DOHH2 (cell line): ENCODE measurements around the gene CLEC4E.

Source experiments
- H3F3A ChIP-seq: fragments of 200-600 bp; sonication (generic), shearing (Covaris generic); 2 replicates; pipeline ENCODE4 v1.6.0; 2016; ENCODE audit warnings: antibody characterized with exemption, mild to moderate bottlenecking; ENCODE audit not compliant: control insufficient read depth, insufficient read depth
- H3K27ac ChIP-seq: fragments of 200-600 bp; sonication (generic); 2 replicates; pipeline ENCODE4 v1.5.1; 2014; ENCODE audit warnings: low read depth, mild to moderate bottlenecking, low read length, moderate library complexity
- H3K27me3 ChIP-seq: fragments of 200-600 bp; sonication (generic); 2 replicates; pipeline ENCODE4 v1.6.1; 2014; ENCODE audit warnings: mild to moderate bottlenecking, low read length, mixed read lengths; ENCODE audit not compliant: control insufficient read depth
- H3K36me3 ChIP-seq: fragments of 200-600 bp; sonication (generic); 2 replicates; pipeline ENCODE4 v1.6.1; 2014; ENCODE audit warnings: mild to moderate bottlenecking, low read length, moderate library complexity, mixed read lengths; ENCODE audit not compliant: control insufficient read depth
- H3K4me1 ChIP-seq: fragments of 200-600 bp; sonication (generic); 2 replicates; pipeline ENCODE4 v1.6.1; 2014; ENCODE audit warnings: mild to moderate bottlenecking, low read length, mixed read lengths; ENCODE audit not compliant: control insufficient read depth
- H3K4me2 ChIP-seq: fragments of 200-600 bp; sonication (generic); 2 replicates; pipeline ENCODE4 v1.6.0; 2014; ENCODE audit warnings: mild to moderate bottlenecking, low read length, moderate library complexity
- H3K4me3 ChIP-seq: fragments of 200-600 bp; sonication (generic); 2 replicates; pipeline ENCODE4 v1.5.1; 2014; ENCODE audit warnings: mild to moderate bottlenecking, low read length, mixed read lengths
- H3K79me2 ChIP-seq: fragments of 200-600 bp; sonication (generic); 2 replicates; pipeline ENCODE4 v1.6.1; 2014; ENCODE audit warnings: mild to moderate bottlenecking, low read length, mixed read lengths; ENCODE audit not compliant: control insufficient read depth
- H3K9me2 ChIP-seq: fragments of 200-600 bp; sonication (generic); replicated peaks from 2 replicates; pipeline ENCODE4 v1.6.1; 2014; ENCODE audit warnings: mild to moderate bottlenecking, low read length, mixed read lengths; ENCODE audit not compliant: control insufficient read depth
- H3K9me3 ChIP-seq: fragments of 200-600 bp; sonication (generic); 2 replicates; pipeline ENCODE4 v1.6.1; 2014; ENCODE audit warnings: antibody characterized with exemption, low read length, mixed read lengths; ENCODE audit not compliant: control insufficient read depth, insufficient read depth
- H4K20me1 ChIP-seq: fragments of 200-600 bp; sonication (generic); 2 replicates; pipeline ENCODE4 v1.6.0; 2014; ENCODE audit warnings: low read depth, mild to moderate bottlenecking, antibody characterized with exemption, low read length, moderate library complexity; ENCODE audit not compliant: control insufficient read depth, insufficient read depth
- CTCF ChIP-seq: fragments of 200-600 bp; sonication (generic); IDR thresholded peaks from one replicate; pipeline ENCODE4 v1.5.1; 2014; ENCODE audit warnings: antibody characterized with exemption, mild to moderate bottlenecking, low read depth, low read length; ENCODE audit not compliant: poor library complexity, severe bottlenecking
- EZH2phosphoT487 ChIP-seq: fragments of 200-600 bp; sonication (generic); IDR thresholded peaks from 2 replicates; pipeline ENCODE4 v1.6.1; 2017; ENCODE audit warnings: borderline replicate concordance, mild to moderate bottlenecking, antibody characterized with exemption, low read length, moderate library complexity, mixed read lengths

CLEC4E gene

GRCh38 chr12:8562310-8562709 lies 21.6 kb upstream of the CLEC4E start:
- Histone ChIP-seq H3K79me2 (no peaks in the 10 kb centered on the region), H3K4me1 (no peaks in the 10 kb centered on the region)
- no peak for TF ChIP-seq EZH2phosphoT487
- TF ChIP-seq CTCF, result peak; percentile 45

GRCh38 chr12:8561011-8561410 lies 20.3 kb upstream of the CLEC4E start:
- Histone ChIP-seq H3K9me3 (peaks cover 6% of the 10 kb centered on the region; the same call in 1 of the 2 replicates), H3K27ac (no peak overlapping the region), H3K4me1 (no peaks in the 10 kb centered on the region), H3F3A (no peaks in the 10 kb centered on the region), H3K36me3 (no peaks in the 10 kb centered on the region), H3K9me2 (no peaks in the 10 kb centered on the region), H3K4me3 (no peak overlapping the region), H3K27me3 (no peaks in the 10 kb centered on the region), H3K79me2 (no peaks in the 10 kb centered on the region), H4K20me1 (no peaks in the 10 kb centered on the region), H3K4me2 (no peak overlapping the region)
- TF ChIP-seq EZH2phosphoT487 (no peak), CTCF (no peak)

More at GRCh38 chr12:8562310-8562709, 21.6 kb upstream of the CLEC4E start:
- Histone ChIP-seq H3K9me3 (peaks cover 13% of the 10 kb centered on the region; the same call in 1 of the 2 replicates), H3K36me3 (no peaks in the 10 kb centered on the region), H3K27me3 (no peaks in the 10 kb centered on the region), H3F3A (no peaks in the 10 kb centered on the region), H3K9me2 (no peaks in the 10 kb centered on the region), H3K4me2 (no peak overlapping the region), H3K4me3 (no peak overlapping the region), H3K27ac (no peak overlapping the region), H4K20me1 (no peaks in the 10 kb centered on the region)

GRCh38 chr12:8559676-8560075 lies 19.0 kb upstream of the CLEC4E start:
- H4K20me1 ChIP-seq, result no peaks in the 10 kb centered on the region
- peaks cover 6% of the 10 kb centered on the region; the same call in 1 of the 2 replicates for H3K9me3 ChIP-seq
- no peak overlapping the region for H3K4me2 ChIP-seq
- H3F3A ChIP-seq, result no peaks in the 10 kb centered on the region
- no peak for TF ChIP-seq CTCF
- TF ChIP-seq EZH2phosphoT487, result no peak
- H3K9me2 ChIP-seq, result no peaks in the 10 kb centered on the region
- no peaks in the 10 kb centered on the region for H3K4me1 ChIP-seq
- no peaks in the 10 kb centered on the region for H3K27me3 ChIP-seq
- H3K4me3 ChIP-seq, result no peak overlapping the region
- H3K79me2 ChIP-seq, result no peaks in the 10 kb centered on the region
- no peaks in the 10 kb centered on the region for H3K36me3 ChIP-seq
- no peak overlapping the region for H3K27ac ChIP-seq
